DOHH2 (cell line): Measurements from ENCODE around the gene TBCD.

Experiments used
- H3F3A ChIP-seq: fragments of 200-600 bp; sonication (generic), shearing (Covaris generic); 2 replicates; pipeline ENCODE4 v1.6.0; 2016; ENCODE audit warnings: antibody characterized with exemption, mild to moderate bottlenecking; ENCODE audit not compliant: control insufficient read depth, insufficient read depth
- H3K27ac ChIP-seq: fragments of 200-600 bp; sonication (generic); 2 replicates; pipeline ENCODE4 v1.5.1; 2014; ENCODE audit warnings: low read depth, mild to moderate bottlenecking, low read length, moderate library complexity
- H3K27me3 ChIP-seq: fragments of 200-600 bp; sonication (generic); 2 replicates; pipeline ENCODE4 v1.6.1; 2014; ENCODE audit warnings: mild to moderate bottlenecking, low read length, mixed read lengths; ENCODE audit not compliant: control insufficient read depth
- H3K36me3 ChIP-seq: fragments of 200-600 bp; sonication (generic); 2 replicates; pipeline ENCODE4 v1.6.1; 2014; ENCODE audit warnings: mild to moderate bottlenecking, low read length, moderate library complexity, mixed read lengths; ENCODE audit not compliant: control insufficient read depth
- H3K4me1 ChIP-seq: fragments of 200-600 bp; sonication (generic); 2 replicates; pipeline ENCODE4 v1.6.1; 2014; ENCODE audit warnings: mild to moderate bottlenecking, low read length, mixed read lengths; ENCODE audit not compliant: control insufficient read depth
- H3K4me2 ChIP-seq: fragments of 200-600 bp; sonication (generic); 2 replicates; pipeline ENCODE4 v1.6.0; 2014; ENCODE audit warnings: mild to moderate bottlenecking, low read length, moderate library complexity
- H3K4me3 ChIP-seq: fragments of 200-600 bp; sonication (generic); 2 replicates; pipeline ENCODE4 v1.5.1; 2014; ENCODE audit warnings: mild to moderate bottlenecking, low read length, mixed read lengths
- H3K79me2 ChIP-seq: fragments of 200-600 bp; sonication (generic); 2 replicates; pipeline ENCODE4 v1.6.1; 2014; ENCODE audit warnings: mild to moderate bottlenecking, low read length, mixed read lengths; ENCODE audit not compliant: control insufficient read depth
- H3K9me2 ChIP-seq: fragments of 200-600 bp; sonication (generic); replicated peaks from 2 replicates; pipeline ENCODE4 v1.6.1; 2014; ENCODE audit warnings: mild to moderate bottlenecking, low read length, mixed read lengths; ENCODE audit not compliant: control insufficient read depth
- H3K9me3 ChIP-seq: fragments of 200-600 bp; sonication (generic); 2 replicates; pipeline ENCODE4 v1.6.1; 2014; ENCODE audit warnings: antibody characterized with exemption, low read length, mixed read lengths; ENCODE audit not compliant: control insufficient read depth, insufficient read depth
- H4K20me1 ChIP-seq: fragments of 200-600 bp; sonication (generic); 2 replicates; pipeline ENCODE4 v1.6.0; 2014; ENCODE audit warnings: low read depth, mild to moderate bottlenecking, antibody characterized with exemption, low read length, moderate library complexity; ENCODE audit not compliant: control insufficient read depth, insufficient read depth
- CTCF ChIP-seq: fragments of 200-600 bp; sonication (generic); IDR thresholded peaks from one replicate; pipeline ENCODE4 v1.5.1; 2014; ENCODE audit warnings: antibody characterized with exemption, mild to moderate bottlenecking, low read depth, low read length; ENCODE audit not compliant: poor library complexity, severe bottlenecking
- EZH2phosphoT487 ChIP-seq: fragments of 200-600 bp; sonication (generic); IDR thresholded peaks from 2 replicates; pipeline ENCODE4 v1.6.1; 2017; ENCODE audit warnings: borderline replicate concordance, mild to moderate bottlenecking, antibody characterized with exemption, low read length, moderate library complexity, mixed read lengths

Gene TBCD

GRCh38 chr17:82846061-82846691 lies 94.3 kb downstream of the TBCD start:
- Histone ChIP-seq H3K27me3 (no peaks in the 10 kb centered on the region), H3K27ac (no peak overlapping the region), H3K36me3 (no peaks in the 10 kb centered on the region; the same call in 1 of the 2 replicates), H3K79me2 (no peaks in the 10 kb centered on the region), H3F3A (no peaks in the 10 kb centered on the region), H3K4me1 (peaks cover 7% of the 10 kb centered on the region), H3K9me2 (no peaks in the 10 kb centered on the region), H3K9me3 (no peaks in the 10 kb centered on the region), H3K4me2 (no peak overlapping the region), H4K20me1 (no peaks in the 10 kb centered on the region), H3K4me3 (no peak overlapping the region)
- TF ChIP-seq CTCF (no peak), EZH2phosphoT487 (no peak)

GRCh38 chr17:82848022-82848592 lies 96.2 kb downstream of the TBCD start:
- no peak for TF ChIP-seq EZH2phosphoT487
- TF ChIP-seq CTCF = no peak
- H3K36me3 ChIP-seq = no peaks in the 10 kb centered on the region; the same call in 1 of the 2 replicates
- H3K9me2 ChIP-seq = no peaks in the 10 kb centered on the region
- H3K27ac ChIP-seq = no peak overlapping the region
- H3F3A ChIP-seq = no peaks in the 10 kb centered on the region
- no peaks in the 10 kb centered on the region for H3K9me3 ChIP-seq
- H3K27me3 ChIP-seq = no peaks in the 10 kb centered on the region
- no peak overlapping the region for H3K4me3 ChIP-seq
- H3K4me2 ChIP-seq = no peak overlapping the region
- no peaks in the 10 kb centered on the region for H3K79me2 ChIP-seq
- peaks cover 7% of the 10 kb centered on the region for H3K4me1 ChIP-seq
- H4K20me1 ChIP-seq = no peaks in the 10 kb centered on the region

GRCh38 chr17:82849076-82849945 lies 97.4 kb downstream of the TBCD start:
- H3K9me2 ChIP-seq = no peaks in the 10 kb centered on the region
- peaks cover 3% of the 10 kb centered on the region; the same call in 1 of the 2 replicates for H3K36me3 ChIP-seq
- H3K4me2 ChIP-seq = no peak overlapping the region
- no peaks in the 10 kb centered on the region for H3K27me3 ChIP-seq
- H3F3A ChIP-seq = no peaks in the 10 kb centered on the region
- TF ChIP-seq EZH2phosphoT487 = no peak
- TF ChIP-seq CTCF = no peak
- no peaks in the 10 kb centered on the region for H3K79me2 ChIP-seq
- H3K4me3 ChIP-seq = no peak overlapping the region
- no peaks in the 10 kb centered on the region for H3K9me3 ChIP-seq
- H3K4me1 ChIP-seq = peaks cover 7% of the 10 kb centered on the region
- no peak overlapping the region for H3K27ac ChIP-seq
- no peaks in the 10 kb centered on the region for H4K20me1 ChIP-seq
